HCT116 (cell line): ENCODE measurements around the gene RNPS1. TPM values are rescaled to one million over a fixed set of nuclear protein-coding genes. Genes with fewer than 3 reads are reported as not detected.

Experiments used
- ATAC-seq: fragments of 200-7000 bp; cut with Tn5 transposase; 2 replicates; pipeline ENCODE4 v1.9.1; 2020; ENCODE audit warnings: mild to moderate bottlenecking, moderate library complexity
- BruUV-seq: library from RNA; stranded (reverse); fragments of 400-500 nt; replicated peaks from 2 replicates; lab custom pipeline; 2021; lab: Mats Ljungman, UMichigan
- CTCF ChIA-PET: fragments of 300-600 bp; sonication (Branson Sonifier 250); formaldehyde crosslinking; loops from one replicate; lab custom pipeline; 2021; ENCODE audit warnings: antibody characterized with exemption; lab: Charles Lee
- POLR2A ChIA-PET: fragments of 300-600, 350-600 bp; sonication (Branson Sonifier 250); formaldehyde crosslinking; loops from one replicate; lab custom pipeline; 2021; ENCODE audit warnings: antibody characterized with exemption; lab: Charles Lee
- RAD21 ChIA-PET, 2 experiments: fragments of 300-600 bp; sonication (Branson Sonifier 250); formaldehyde crosslinking; loops; one replicate each; lab custom pipeline; 2023; ENCODE audit warnings: low total read pairs in 2 of 2; ENCODE audit not compliant: uncharacterized antibody in 2 of 2, unreplicated experiment in 2 of 2, low non-redundant PET in 1 of 2; lab: Charles Lee
- DNase-seq: peaks from one replicate; pipeline ENCODE4 v3.0.0-alpha.2; 2010; ENCODE audit warnings: low read depth, low spot score
- H2AFZ ChIP-seq: fragments of 200-600 bp; shearing (Covaris generic), sonication (generic); 2 replicates; pipeline ENCODE4 v1.6.1; 2017; ENCODE audit warnings: low read depth, mixed run types, mixed read lengths, antibody characterized with exemption, low read length; ENCODE audit not compliant: poor library complexity, severe bottlenecking
- H3K27ac ChIP-seq: 2 replicates; pipeline ENCODE4 v1.5.1; 2012; ENCODE audit warnings: low read depth, low read length
- H3K27me3 ChIP-seq: fragments of 200-600 bp; sonication (generic); 2 replicates; pipeline ENCODE4 v1.6.1; 2016; ENCODE audit warnings: mixed run types, low read length, mixed read lengths; ENCODE audit not compliant: insufficient read depth
- H3K36me3 ChIP-seq, 2 experiments: fragments of 200-500 bp in 1 of 2; fragments of 200-600 bp in 1 of 2; sonication (Bioruptor generic) in 1 of 2; sonication (generic) in 1 of 2; 2 replicates each; pipeline versions ENCODE4 v1.5.1 to v1.6.1; 2014 to 2016; ENCODE audit warnings: low read length in 2 of 2, inconsistent platforms in 1 of 2, mixed read lengths in 1 of 2, mixed run types in 1 of 2; ENCODE audit not compliant: insufficient read depth in 2 of 2, control insufficient read depth in 1 of 2
- H3K4me1 ChIP-seq, 2 experiments: fragments of 200-600 bp in 1 of 2; sonication (generic) in 1 of 2; 2 replicates each; pipeline versions ENCODE4 v1.5.1 to v1.6.1; 2012 to 2017; ENCODE audit warnings: low read length in 2 of 2, inconsistent platforms in 1 of 2, mild to moderate bottlenecking in 1 of 2, mixed read lengths in 1 of 2, mixed run types in 1 of 2, moderate library complexity in 1 of 2; ENCODE audit not compliant: insufficient read depth in 2 of 2, control insufficient read depth in 1 of 2
- H3K4me2 ChIP-seq: fragments of 200-600 bp; sonication (generic); 2 replicates; pipeline ENCODE4 v1.6.1; 2017; ENCODE audit warnings: mixed run types, low read length, mixed read lengths
- H3K4me3 ChIP-seq, 2 experiments: fragments of 200-600 bp in 1 of 2; sonication (generic) in 1 of 2; replicated peaks in 1 of 2; 2 replicates each; pipeline ENCODE4 v1.5.1; 2011 to 2016; ENCODE audit warnings: low read length in 2 of 2, control low read depth in 1 of 2, low read depth in 1 of 2, mild to moderate bottlenecking in 1 of 2, mixed read lengths in 1 of 2, mixed run types in 1 of 2
- H3K79me2 ChIP-seq: fragments of 200-600 bp; sonication (generic); 2 replicates; pipeline ENCODE4 v1.6.1; 2017; ENCODE audit warnings: mild to moderate bottlenecking, mixed run types, low read length, moderate library complexity, mixed read lengths; ENCODE audit not compliant: insufficient read depth
- H3K9ac ChIP-seq: fragments of 200-600 bp; sonication (generic); 2 replicates; pipeline ENCODE4 v1.6.1; 2016; ENCODE audit warnings: low read length, mixed read lengths
- H3K9me2 ChIP-seq: fragments of 200-600 bp; sonication (generic), shearing (Covaris generic); 2 replicates; pipeline ENCODE4 v1.6.1; 2017; ENCODE audit warnings: mixed run types, mild to moderate bottlenecking, moderate library complexity; ENCODE audit not compliant: insufficient read depth
- H3K9me3 ChIP-seq, 2 experiments: fragments of 200-500 bp in 1 of 2; fragments of 200-600 bp in 1 of 2; sonication (Bioruptor generic) in 1 of 2; sonication (generic) in 1 of 2; 2 replicates each; pipeline ENCODE4 v1.6.1; 2014 to 2017; ENCODE audit warnings: low read length in 2 of 2, mixed read lengths in 2 of 2, inconsistent platforms in 1 of 2, low read depth in 1 of 2, mild to moderate bottlenecking in 1 of 2, mixed run types in 1 of 2, moderate library complexity in 1 of 2; ENCODE audit not compliant: control insufficient read depth in 1 of 2, insufficient read depth in 1 of 2
- H4K20me1 ChIP-seq: fragments of 200-600 bp; sonication (generic), shearing (Covaris generic); 2 replicates; pipeline ENCODE4 v1.6.1; 2017; ENCODE audit warnings: mixed run types, mild to moderate bottlenecking, moderate library complexity; ENCODE audit not compliant: insufficient read depth
- CEBPB ChIP-seq: IDR thresholded peaks from 2 replicates; pipeline ENCODE4 v1.6.1; 2012; ENCODE audit warnings: low read depth
- EZH2 ChIP-seq: fragments of 200-600 bp; sonication (generic); IDR thresholded peaks from 2 replicates; pipeline ENCODE4 v1.6.1; 2017; ENCODE audit warnings: antibody characterized with exemption, mixed run types
- SIN3A ChIP-seq: IDR thresholded peaks from 2 replicates; pipeline ENCODE4 v1.6.1; 2012; ENCODE audit warnings: low read depth
- SRF ChIP-seq: IDR thresholded peaks from 2 replicates; pipeline ENCODE4 v1.6.1; 2012; ENCODE audit warnings: low read depth
- ZFX ChIP-seq: fragments of 450-650 bp; IDR thresholded peaks from 2 replicates; pipeline ENCODE4 v1.6.1; 2017
- intact Hi-C: fragments of 100-400 bp; cut with micrococcal nuclease; formaldehyde crosslinking; loops from 2 replicates; pipeline ENCODE4 v1.10.0; 2022
- total RNA-seq: library from RNA; stranded (reverse); gene quantifications from one replicate; pipeline ENCODE4 v1.2.1, GENCODE V29; 2021; ENCODE audit not compliant: unreplicated experiment
- TF ChIP-seq, protein P1 (sequence below), 3 experiments: fragments of 200-600 bp in 1 of 3; sonication (generic) in 1 of 3; IDR thresholded peaks in 2 of 3; conservative IDR thresholded peaks in 1 of 3; 2 replicates each; pipeline ENCODE4 v1.5.1; 2012 to 2017; ENCODE audit warnings: low read depth in 2 of 3, low read length in 2 of 3, antibody characterized with exemption in 1 of 3, borderline replicate concordance in 1 of 3, control low read depth in 1 of 3, mild to moderate bottlenecking in 1 of 3, mixed read lengths in 1 of 3, mixed run types in 1 of 3, moderate library complexity in 1 of 3; ENCODE audit not compliant: insufficient read depth in 1 of 3

The RNPS1 gene
- total RNA-seq, 1 experiment from 2014 or later, result 257 TPM

DNA sequence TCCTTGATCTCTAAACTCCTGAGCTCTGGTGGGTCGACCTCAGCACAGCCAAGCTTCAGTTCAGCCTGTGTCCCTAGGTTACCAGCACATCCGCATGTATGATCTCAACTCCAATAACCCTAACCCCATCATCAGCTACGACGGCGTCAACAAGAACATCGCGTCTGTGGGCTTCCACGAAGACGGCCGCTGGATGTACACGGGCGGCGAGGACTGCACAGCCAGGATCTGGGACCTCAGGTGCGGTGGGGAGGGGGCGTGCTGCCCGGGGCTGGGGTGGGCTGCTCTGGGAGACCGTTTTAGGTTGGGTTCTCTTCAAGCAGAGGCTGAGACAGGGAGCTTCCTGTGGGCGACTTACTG, 61.5 kb downstream of the RNPS1 start:
- CTCF ChIA-PET, result interaction anchor here (3.0 kb wide), 1 partner anchor 11 kb away, joined by 11 read pairs; no protein-coding TSS in a partner anchor
- RAD21 ChIA-PET, result no interaction called here
- H3K9ac ChIP-seq, result peak overlapping the region; percentile 81
- peaks cover 4 to 19% of the 10 kb centered on the region in 2 experiments; a peak in 3 of 4 replicates for H3K36me3 ChIP-seq
- H2AFZ ChIP-seq, result no peak overlapping the region
- TF ChIP-seq, protein P1, sequence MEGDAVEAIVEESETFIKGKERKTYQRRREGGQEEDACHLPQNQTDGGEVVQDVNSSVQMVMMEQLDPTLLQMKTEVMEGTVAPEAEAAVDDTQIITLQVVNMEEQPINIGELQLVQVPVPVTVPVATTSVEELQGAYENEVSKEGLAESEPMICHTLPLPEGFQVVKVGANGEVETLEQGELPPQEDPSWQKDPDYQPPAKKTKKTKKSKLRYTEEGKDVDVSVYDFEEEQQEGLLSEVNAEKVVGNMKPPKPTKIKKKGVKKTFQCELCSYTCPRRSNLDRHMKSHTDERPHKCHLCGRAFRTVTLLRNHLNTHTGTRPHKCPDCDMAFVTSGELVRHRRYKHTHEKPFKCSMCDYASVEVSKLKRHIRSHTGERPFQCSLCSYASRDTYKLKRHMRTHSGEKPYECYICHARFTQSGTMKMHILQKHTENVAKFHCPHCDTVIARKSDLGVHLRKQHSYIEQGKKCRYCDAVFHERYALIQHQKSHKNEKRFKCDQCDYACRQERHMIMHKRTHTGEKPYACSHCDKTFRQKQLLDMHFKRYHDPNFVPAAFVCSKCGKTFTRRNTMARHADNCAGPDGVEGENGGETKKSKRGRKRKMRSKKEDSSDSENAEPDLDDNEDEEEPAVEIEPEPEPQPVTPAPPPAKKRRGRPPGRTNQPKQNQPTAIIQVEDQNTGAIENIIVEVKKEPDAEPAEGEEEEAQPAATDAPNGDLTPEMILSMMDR (IDR thresholded peaks at IDR 0.05 in 2 of 3, conservative IDR thresholded peaks at IDR 0.05 in 1 of 3; ENCODE audit: borderline replicate concordance in 1 of 3, insufficient read depth in 1 of 3, low read depth in 2 of 3, low read length in 2 of 3), result no peak
- TF ChIP-seq EZH2 (no peak), SRF (no peak), CEBPB (no peak)
- intact Hi-C loops, result no loop called here
- H3K27ac ChIP-seq, result peak overlapping the region; percentile 94
- H3K4me1 ChIP-seq, result peaks cover 5 to 23% of the 10 kb centered on the region in 2 experiments
- DNase-seq, result no peak
- H3K79me2 ChIP-seq, result peaks cover 25% of the 10 kb centered on the region
- no peaks in the 10 kb centered on the region for H3K9me3 ChIP-seq
- ATAC-seq, result no peak
- POLR2A ChIA-PET, result interaction anchor here (0.9 kb wide), 1 partner anchor 9 kb away, joined by 3 read pairs; no protein-coding TSS in a partner anchor
- H3K4me3 ChIP-seq, result peak overlapping the region; percentile 81 to 86
- no peaks in the 10 kb centered on the region for H3K9me2 ChIP-seq
- H3K27me3 ChIP-seq, result no peaks in the 10 kb centered on the region
- no peaks in the 10 kb centered on the region for H4K20me1 ChIP-seq
- peak overlapping the region; percentile 99 for H3K4me2 ChIP-seq
- no TSS peak for BruUV-seq

DNA sequence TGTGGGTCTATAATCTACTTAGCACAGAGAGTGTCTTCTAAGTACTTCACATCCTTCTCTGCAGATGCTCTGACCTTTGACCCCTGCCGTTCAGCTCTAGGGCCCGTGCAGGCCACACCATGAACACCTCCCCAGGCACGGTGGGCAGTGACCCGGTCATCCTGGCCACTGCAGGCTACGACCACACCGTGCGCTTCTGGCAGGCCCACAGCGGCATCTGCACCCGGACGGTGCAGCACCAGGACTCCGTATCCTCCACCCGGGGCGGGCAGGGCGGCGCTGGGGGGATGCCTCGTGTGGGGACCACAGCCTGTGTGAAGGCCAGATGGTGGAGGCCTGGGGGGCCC, 62.0 kb downstream of the RNPS1 start:
- H3K27me3 ChIP-seq, result no peaks in the 10 kb centered on the region
- H3K9me2 ChIP-seq, result no peaks in the 10 kb centered on the region
- TF ChIP-seq ZFX, result 0 out of 2 replicates have a peak, but pooled peaks have one; percentile 6
- no peak for TF ChIP-seq SIN3A
- DNase-seq (no peak), ATAC-seq (peak; percentile 26)
- H4K20me1 ChIP-seq, result no peaks in the 10 kb centered on the region
- peaks cover 4 to 19% of the 10 kb centered on the region in 2 experiments; a peak in 3 of 4 replicates for H3K36me3 ChIP-seq
- H3K79me2 ChIP-seq, result peaks cover 25% of the 10 kb centered on the region
- ChIA-PET CTCF (interaction anchor here (3.0 kb wide), 1 partner anchor 11 kb away, joined by 11 read pairs; no protein-coding TSS in a partner anchor), RAD21 (no interaction called here), POLR2A (interaction anchor here (0.8 kb wide), 1 partner anchor 263 kb away, joined by 4 read pairs; no protein-coding TSS in a partner anchor)
- peaks cover 5 to 23% of the 10 kb centered on the region in 2 experiments for H3K4me1 ChIP-seq
- H2AFZ ChIP-seq, result no peak overlapping the region
- H3K4me3 ChIP-seq, result peak overlapping the region; percentile 81 to 86
- H3K27ac ChIP-seq, result peak overlapping the region; percentile 94
- no TSS peak for BruUV-seq
- peak overlapping the region; percentile 99 for H3K4me2 ChIP-seq
- H3K9ac ChIP-seq, result peak overlapping the region; percentile 81
- intact Hi-C loops, result no loop called here
- no peaks in the 10 kb centered on the region for H3K9me3 ChIP-seq
